Endodermal cell (in vitro differentiated cells): Measurements from ENCODE around the gene AATF. TPM values are rescaled to one million over a fixed set of nuclear protein-coding genes. Genes with fewer than 3 reads are reported as not detected.
A peak's percentile ranks its signal among the peaks of the same experiment; 100 is the strongest.

ENCODE experiments used
- DNase-seq: peaks from one replicate; pipeline ENCODE4 v3.0.0-alpha.2; 2017
- H3K27ac ChIP-seq: 2 replicates; pipeline ENCODE4 v1.5.1; 2013; ENCODE audit warnings: mild to moderate bottlenecking, low read depth, low read length, moderate library complexity
- H3K27me3 ChIP-seq: 2 replicates; pipeline ENCODE4 v1.6.1; 2013; ENCODE audit warnings: mild to moderate bottlenecking, low read length, moderate library complexity; ENCODE audit not compliant: insufficient read depth, control insufficient read depth, poor library complexity, severe bottlenecking
- H3K36me3 ChIP-seq: 2 replicates; pipeline ENCODE4 v1.7.0; 2013; ENCODE audit warnings: mild to moderate bottlenecking, low read length, moderate library complexity; ENCODE audit not compliant: control insufficient read depth, insufficient read depth
- H3K4me1 ChIP-seq: one replicate; pipeline ENCODE4 v1.7.0; 2013; ENCODE audit warnings: low read length; ENCODE audit not compliant: control insufficient read depth, insufficient read depth
- H3K4me3 ChIP-seq: 2 replicates; pipeline ENCODE4 v1.5.1; 2013; ENCODE audit warnings: mild to moderate bottlenecking, low read length, moderate library complexity
- H3K9ac ChIP-seq: 2 replicates; pipeline ENCODE4 v1.6.1; 2013; ENCODE audit warnings: mild to moderate bottlenecking, low read length, moderate library complexity; ENCODE audit not compliant: poor library complexity, severe bottlenecking; ENCODE audit errors: extremely low read depth
- H3K9me3 ChIP-seq: 2 replicates; pipeline ENCODE4 v1.6.1; 2013; ENCODE audit warnings: mild to moderate bottlenecking, low read length, moderate library complexity; ENCODE audit not compliant: control insufficient read depth
- H3K27ac Mint-ChIP-seq: 2 replicates; pipeline ENCODE4 v1.8.0; 2020; ENCODE audit warnings: mixed read lengths
- H3K27me3 Mint-ChIP-seq: 2 replicates; pipeline ENCODE4 v1.8.0; 2021; ENCODE audit warnings: mild to moderate bottlenecking, mixed read lengths; ENCODE audit not compliant: insufficient read depth
- H3K36me3 Mint-ChIP-seq: 2 replicates; pipeline ENCODE4 v1.8.0; 2020; ENCODE audit warnings: low read depth, mixed read lengths
- H3K4me1 Mint-ChIP-seq: 2 replicates; pipeline ENCODE4 v1.8.0; 2020; ENCODE audit warnings: mixed read lengths
- H3K4me3 Mint-ChIP-seq: 2 replicates; pipeline ENCODE4 v1.8.0; 2020; ENCODE audit warnings: mild to moderate bottlenecking, moderate library complexity, mixed read lengths
- H3K9me3 Mint-ChIP-seq: 2 replicates; pipeline ENCODE4 v1.8.0; 2020; ENCODE audit warnings: mild to moderate bottlenecking, mixed read lengths
- CTCF ChIP-seq: fragments of 200-600 bp; sonication (generic); conservative IDR thresholded peaks from 2 replicates; pipeline ENCODE4 v1.5.0; 2021; ENCODE audit warnings: antibody characterized with exemption, mild to moderate bottlenecking
- WGBS, 2 experiments: methylation state at CpG; one replicate each; pipeline versions ENCODE4 v1.1.5 to v1.1.7; 2013; ENCODE audit warnings: missing lambda C conversion rate in 2 of 2, mixed read lengths in 1 of 2; ENCODE audit not compliant: insufficient coverage in 1 of 2, insufficient read length in 1 of 2; 5-methylcytosine and 5-hydroxymethylcytosine counted together
- total RNA-seq, 2 donors: library from RNA; stranded (reverse); fragmentation: NEBNext Ultra II Directional in 1 of 2; extraction: Animal tissue kit (Norgen Biotek cat#: 25700) in 1 of 2; gene quantifications; 2 replicates in 1 of 2; 3 replicates in 1 of 2; pipeline ENCODE4 v1.2.1, GENCODE V29; 2021

The AATF gene
- total RNA-seq, 2 donors from 2014 or later: 90.7 TPM

GRCh38 chr17:36911001-36911400, 37.8 kb upstream of the AATF start:
- Mint-ChIP-seq H3K4me1 (peaks cover 11% of the 10 kb centered on the region), H3K9me3 (no peaks in the 10 kb centered on the region), H3K27me3 (no peaks in the 10 kb centered on the region), H3K4me3 (no peak overlapping the region), H3K36me3 (peaks cover 6% of the 10 kb centered on the region), H3K27ac (no peak overlapping the region)
- 76% methylated on average over 3 of the region's 3 CpGs; no CpG with 5 or more reads in 1 of the 2 experiments for WGBS, 2 experiments
- no peak for DNase-seq
- no peaks in the 10 kb centered on the region for H3K27me3 ChIP-seq
- H3K4me3 ChIP-seq: no peak overlapping the region
- TF ChIP-seq CTCF: no peak
- no peak overlapping the region for H3K27ac ChIP-seq
- H3K9ac ChIP-seq: no peak overlapping the region
- no peaks in the 10 kb centered on the region for H3K36me3 ChIP-seq
- no peaks in the 10 kb centered on the region for H3K9me3 ChIP-seq
- H3K4me1 ChIP-seq: no peaks in the 10 kb centered on the region

- Mint-ChIP-seq H3K27me3 (no peaks in the 10 kb centered on the region), H3K9me3 (no peaks in the 10 kb centered on the region), H3K27ac (no peak overlapping the region), H3K36me3 (peaks cover 6% of the 10 kb centered on the region), H3K4me3 (no peak overlapping the region), H3K4me1 (peaks cover 21% of the 10 kb centered on the region)
- H3K4me1 ChIP-seq: peaks cover 6% of the 10 kb centered on the region
- no peak overlapping the region for H3K27ac ChIP-seq
- TF ChIP-seq CTCF: peak; percentile 34
- 56 to 100% methylated on average over 1 to 5 of the region's 5 CpGs for WGBS, 2 experiments
- H3K36me3 ChIP-seq: no peaks in the 10 kb centered on the region
- H3K4me3 ChIP-seq: no peak overlapping the region
- no peaks in the 10 kb centered on the region for H3K9me3 ChIP-seq
- H3K9ac ChIP-seq: no peak overlapping the region
- no peaks in the 10 kb centered on the region for H3K27me3 ChIP-seq
- DNase-seq: peak; percentile 68
These were observed 35.6 kb upstream of the AATF start for GRCh38 chr17:36913132-36913531.

- H3K4me1 ChIP-seq: peaks cover 39% of the 10 kb centered on the region
- H3K4me3 ChIP-seq: no peak overlapping the region
- no peak for TF ChIP-seq CTCF
- H3K9me3 ChIP-seq: no peaks in the 10 kb centered on the region
- Mint-ChIP-seq H3K27me3 (no peaks in the 10 kb centered on the region), H3K4me3 (no peak overlapping the region), H3K4me1 (peaks cover 58% of the 10 kb centered on the region), H3K9me3 (no peaks in the 10 kb centered on the region), H3K27ac (peak overlapping the region; percentile 52), H3K36me3 (peaks cover 6% of the 10 kb centered on the region)
- H3K27me3 ChIP-seq: no peaks in the 10 kb centered on the region
- 38 to 80% methylated on average over 1 to 3 of the region's 3 CpGs for WGBS, 2 experiments
- peak; percentile 85 for DNase-seq
- no peak overlapping the region for H3K9ac ChIP-seq
- H3K27ac ChIP-seq: no peak overlapping the region
- H3K36me3 ChIP-seq: no peaks in the 10 kb centered on the region
These were observed 30.5 kb upstream of the AATF start for GRCh38 chr17:36918211-36918691.
